Uterus (tissue), 2 donors: Measurements from ENCODE around the gene C21orf91.

Source experiments
- POLR2A ChIP-seq, 2 donors: fragments of 450-650 bp; IDR thresholded peaks; one replicate each; pipeline ENCODE4 v1.6.1; 2016; ENCODE audit warnings: antibody characterized with exemption in 2 of 2, mild to moderate bottlenecking in 1 of 2, moderate library complexity in 1 of 2
- TF ChIP-seq, protein P1 (sequence below), 4 experiments: fragments of 200-600 bp in 2 of 4; fragments of 450-650 bp in 2 of 4; sonication (generic) in 2 of 4; IDR thresholded peaks; one replicate each; pipeline ENCODE4 v1.5.1; 2016 to 2019; ENCODE audit warnings: antibody characterized with exemption in 4 of 4, mild to moderate bottlenecking in 2 of 4, moderate library complexity in 1 of 4

DNA sequence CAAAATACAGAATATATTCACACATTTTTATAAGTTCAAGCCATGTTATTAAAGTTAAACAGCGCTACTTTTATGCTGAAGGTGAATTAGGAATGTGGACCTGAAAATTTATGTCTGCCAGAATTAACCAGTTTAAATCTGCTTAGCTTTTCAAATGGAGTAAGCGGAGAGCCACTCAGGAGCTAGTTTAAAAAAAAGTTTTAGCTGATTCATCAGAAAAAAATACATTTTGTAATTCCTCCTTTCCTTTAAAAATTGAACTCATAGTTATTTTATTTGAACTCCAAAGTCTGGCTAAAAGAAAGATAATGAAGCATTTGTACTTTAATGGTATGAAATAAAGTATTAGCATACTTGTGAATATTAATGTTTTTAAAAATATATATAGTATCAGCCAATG lies 21.2 kb downstream of the C21orf91 start:
- TF ChIP-seq, protein P1, sequence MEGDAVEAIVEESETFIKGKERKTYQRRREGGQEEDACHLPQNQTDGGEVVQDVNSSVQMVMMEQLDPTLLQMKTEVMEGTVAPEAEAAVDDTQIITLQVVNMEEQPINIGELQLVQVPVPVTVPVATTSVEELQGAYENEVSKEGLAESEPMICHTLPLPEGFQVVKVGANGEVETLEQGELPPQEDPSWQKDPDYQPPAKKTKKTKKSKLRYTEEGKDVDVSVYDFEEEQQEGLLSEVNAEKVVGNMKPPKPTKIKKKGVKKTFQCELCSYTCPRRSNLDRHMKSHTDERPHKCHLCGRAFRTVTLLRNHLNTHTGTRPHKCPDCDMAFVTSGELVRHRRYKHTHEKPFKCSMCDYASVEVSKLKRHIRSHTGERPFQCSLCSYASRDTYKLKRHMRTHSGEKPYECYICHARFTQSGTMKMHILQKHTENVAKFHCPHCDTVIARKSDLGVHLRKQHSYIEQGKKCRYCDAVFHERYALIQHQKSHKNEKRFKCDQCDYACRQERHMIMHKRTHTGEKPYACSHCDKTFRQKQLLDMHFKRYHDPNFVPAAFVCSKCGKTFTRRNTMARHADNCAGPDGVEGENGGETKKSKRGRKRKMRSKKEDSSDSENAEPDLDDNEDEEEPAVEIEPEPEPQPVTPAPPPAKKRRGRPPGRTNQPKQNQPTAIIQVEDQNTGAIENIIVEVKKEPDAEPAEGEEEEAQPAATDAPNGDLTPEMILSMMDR (IDR thresholded peaks at IDR 0.05): no peak
- no peak for TF ChIP-seq POLR2A (IDR thresholded peaks at IDR 0.05)
